HG02943 (cell line): ENCODE results near the gene SLC25A26.

ENCODE experiments used
- ATAC-seq: cut with Tn5 transposase; IDR thresholded peaks from one replicate; pipeline ENCODE4 v1.9.1; 2021; ENCODE audit warnings: mild to moderate bottlenecking, low read depth, moderate library complexity; ENCODE audit not compliant: unreplicated experiment

The SLC25A26 gene

GRCh38 chr3:66365080-66365479, 144.3 kb downstream of the SLC25A26 start:
- ATAC-seq: no peak

- no peak for ATAC-seq
Measured at GRCh38 chr3:66366747-66367146, 145.9 kb downstream of the SLC25A26 start.

- no peak for ATAC-seq
Measured at GRCh38 chr3:66367979-66368378, 147.2 kb downstream of the SLC25A26 start.

GRCh38 chr3:66370179-66370578, 149.4 kb downstream of the SLC25A26 start:
- ATAC-seq: no peak

GRCh38 chr3:66371432-66371831, 150.6 kb downstream of the SLC25A26 start:
- no peak for ATAC-seq

GRCh38 chr3:66372681-66373350, 152.0 kb downstream of the SLC25A26 start:
- no peak for ATAC-seq

GRCh38 chr3:66376568-66376967, 155.8 kb downstream of the SLC25A26 start:
- ATAC-seq: no peak

- ATAC-seq: no peak
Measured at GRCh38 chr3:66377800-66378199, 157.0 kb downstream of the SLC25A26 start.

GRCh38 chr3:66378256-66378655, 157.5 kb downstream of the SLC25A26 start:
- ATAC-seq: no peak

GRCh38 chr3:66379565-66379964, 158.8 kb downstream of the SLC25A26 start:
- no peak for ATAC-seq

- ATAC-seq: no peak
Measured at GRCh38 chr3:66380200-66380932, 159.6 kb downstream of the SLC25A26 start.

GRCh38 chr3:66381626-66382025, 160.8 kb downstream of the SLC25A26 start:
- no peak for ATAC-seq

GRCh38 chr3:66382142-66382541, 161.3 kb downstream of the SLC25A26 start:
- ATAC-seq: no peak

- no peak for ATAC-seq
Measured at GRCh38 chr3:66383023-66383422, 162.2 kb downstream of the SLC25A26 start.

GRCh38 chr3:66383998-66384745, 163.4 kb downstream of the SLC25A26 start:
- ATAC-seq: no peak

GRCh38 chr3:66385066-66385465, 164.3 kb downstream of the SLC25A26 start:
- ATAC-seq: no peak

GRCh38 chr3:66386011-66386924, 165.5 kb downstream of the SLC25A26 start:
- ATAC-seq: peak; percentile 94

GRCh38 chr3:66386925-66387650, 166.3 kb downstream of the SLC25A26 start:
- peak; percentile 44 for ATAC-seq

GRCh38 chr3:66390013-66390412, 169.2 kb downstream of the SLC25A26 start:
- ATAC-seq: no peak

GRCh38 chr3:66392512-66392911, 171.7 kb downstream of the SLC25A26 start:
- ATAC-seq: no peak
